ENCODE measurements around the gene TIRAP.

- TF ChIP-seq RFX5 (IDR thresholded peaks at IDR 0.05; ENCODE audit: low read length) (no peak), SMC3 (IDR thresholded peaks at IDR 0.05; ENCODE audit: low read depth, low read length) (no peak), EP300 (IDR thresholded peaks at IDR 0.05; ENCODE audit: borderline replicate concordance in 1 of 2, low read depth in 1 of 2, low read length in 1 of 2) (peak; percentile 12 to 87; a peak in 2 of 4 replicates), FOXM1 (IDR thresholded peaks at IDR 0.05; ENCODE audit: low read depth) (peak; percentile 30; the same call in 1 of the 2 replicates), POLR2AphosphoS5 (IDR thresholded peaks at IDR 0.05; ENCODE audit: low read depth, low read length) (peak; percentile 65; the same call in 1 of the 2 replicates), CHD2 (IDR thresholded peaks at IDR 0.05; ENCODE audit: low read length, partially characterized antibody) (no peak)
- TF ChIP-seq, protein P1, sequence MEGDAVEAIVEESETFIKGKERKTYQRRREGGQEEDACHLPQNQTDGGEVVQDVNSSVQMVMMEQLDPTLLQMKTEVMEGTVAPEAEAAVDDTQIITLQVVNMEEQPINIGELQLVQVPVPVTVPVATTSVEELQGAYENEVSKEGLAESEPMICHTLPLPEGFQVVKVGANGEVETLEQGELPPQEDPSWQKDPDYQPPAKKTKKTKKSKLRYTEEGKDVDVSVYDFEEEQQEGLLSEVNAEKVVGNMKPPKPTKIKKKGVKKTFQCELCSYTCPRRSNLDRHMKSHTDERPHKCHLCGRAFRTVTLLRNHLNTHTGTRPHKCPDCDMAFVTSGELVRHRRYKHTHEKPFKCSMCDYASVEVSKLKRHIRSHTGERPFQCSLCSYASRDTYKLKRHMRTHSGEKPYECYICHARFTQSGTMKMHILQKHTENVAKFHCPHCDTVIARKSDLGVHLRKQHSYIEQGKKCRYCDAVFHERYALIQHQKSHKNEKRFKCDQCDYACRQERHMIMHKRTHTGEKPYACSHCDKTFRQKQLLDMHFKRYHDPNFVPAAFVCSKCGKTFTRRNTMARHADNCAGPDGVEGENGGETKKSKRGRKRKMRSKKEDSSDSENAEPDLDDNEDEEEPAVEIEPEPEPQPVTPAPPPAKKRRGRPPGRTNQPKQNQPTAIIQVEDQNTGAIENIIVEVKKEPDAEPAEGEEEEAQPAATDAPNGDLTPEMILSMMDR (IDR thresholded peaks at IDR 0.05): no peak
- TF ChIP-seq, protein P2, sequence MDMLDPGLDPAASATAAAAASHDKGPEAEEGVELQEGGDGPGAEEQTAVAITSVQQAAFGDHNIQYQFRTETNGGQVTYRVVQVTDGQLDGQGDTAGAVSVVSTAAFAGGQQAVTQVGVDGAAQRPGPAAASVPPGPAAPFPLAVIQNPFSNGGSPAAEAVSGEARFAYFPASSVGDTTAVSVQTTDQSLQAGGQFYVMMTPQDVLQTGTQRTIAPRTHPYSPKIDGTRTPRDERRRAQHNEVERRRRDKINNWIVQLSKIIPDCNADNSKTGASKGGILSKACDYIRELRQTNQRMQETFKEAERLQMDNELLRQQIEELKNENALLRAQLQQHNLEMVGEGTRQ (IDR thresholded peaks at IDR 0.05; ENCODE audit: borderline replicate concordance, low read depth, low read length): no peak
These were observed 58.9 kb downstream of the TIRAP start for GRCh38 chr11:126341760-126342161.
